Neural progenitor cell (in vitro differentiated cells): Measurements from ENCODE around the gene RNF183. TPM values are rescaled to one million over a fixed set of nuclear protein-coding genes. Genes with fewer than 3 reads are reported as not detected.

ENCODE experiments used
- DNase-seq: peaks from one replicate; pipeline ENCODE4 v3.0.0-alpha.2; 2016; ENCODE audit warnings: low spot score
- H2AFZ ChIP-seq: fragments of 200-600 bp; sonication (generic); replicated peaks from 2 replicates; pipeline ENCODE4 v1.6.1; 2016; ENCODE audit warnings: antibody characterized with exemption
- H3F3A ChIP-seq: fragments of 200-600 bp; sonication (generic); 2 replicates; pipeline ENCODE4 v1.6.1; 2016; ENCODE audit warnings: antibody characterized with exemption, low read depth
- H3K27ac ChIP-seq: fragments of 200-600 bp; sonication (generic); 2 replicates; pipeline ENCODE4 v1.5.1; 2016; ENCODE audit warnings: mild to moderate bottlenecking
- H3K27me3 ChIP-seq: fragments of 200-600 bp; sonication (generic); 2 replicates; pipeline ENCODE4 v1.6.1; 2016; ENCODE audit warnings: mild to moderate bottlenecking, moderate library complexity
- H3K36me3 ChIP-seq: fragments of 200-600 bp; sonication (generic); 2 replicates; pipeline ENCODE4 v1.5.1; 2016
- H3K4me1 ChIP-seq: fragments of 200-600 bp; sonication (generic); 2 replicates; pipeline ENCODE4 v1.6.1; 2016; ENCODE audit warnings: mixed run types
- H3K4me2 ChIP-seq: fragments of 200-600 bp; sonication (generic); 2 replicates; pipeline ENCODE4 v1.6.1; 2016
- H3K4me3 ChIP-seq: fragments of 200-600 bp; sonication (generic); 2 replicates; pipeline ENCODE4 v1.5.1; 2016
- H3K79me2 ChIP-seq: fragments of 200-600 bp; sonication (generic); 2 replicates; pipeline ENCODE4 v1.6.1; 2016; ENCODE audit warnings: low read depth
- H3K9ac ChIP-seq: fragments of 200-600 bp; sonication (generic); 2 replicates; pipeline ENCODE4 v1.6.1; 2016
- H3K9me3 ChIP-seq: fragments of 200-600 bp; sonication (generic); 2 replicates; pipeline ENCODE4 v1.5.1; 2016; ENCODE audit warnings: low read depth
- H4K20me1 ChIP-seq: fragments of 200-600 bp; sonication (generic); 2 replicates; pipeline ENCODE4 v1.6.1; 2016; ENCODE audit warnings: low read depth
- H3K27ac Mint-ChIP-seq: 3 replicates; pipeline ENCODE4 v1.8.0; 2021; ENCODE audit warnings: mixed read lengths
- H3K27me3 Mint-ChIP-seq: 2 replicates; pipeline ENCODE4 v1.8.0; 2022; ENCODE audit warnings: low read depth, mild to moderate bottlenecking, inconsistent platforms, moderate library complexity, mixed read lengths; ENCODE audit not compliant: insufficient read depth
- H3K36me3 Mint-ChIP-seq: 3 replicates; pipeline ENCODE4 v1.8.0; 2021; ENCODE audit warnings: mixed read lengths
- H3K4me1 Mint-ChIP-seq: 3 replicates; pipeline ENCODE4 v1.8.0; 2021; ENCODE audit warnings: mixed read lengths
- H3K4me3 Mint-ChIP-seq: 3 replicates; pipeline ENCODE4 v1.8.0; 2021; ENCODE audit warnings: mild to moderate bottlenecking, moderate library complexity, mixed read lengths
- H3K9me3 Mint-ChIP-seq: 3 replicates; pipeline ENCODE4 v1.8.0; 2020; ENCODE audit warnings: mixed read lengths
- CTCF ChIP-seq: fragments of 200-600 bp; sonication (generic); IDR thresholded peaks from 2 replicates; pipeline ENCODE4 v1.5.1; 2017; ENCODE audit warnings: antibody characterized with exemption, mild to moderate bottlenecking
- EZH2 ChIP-seq: fragments of 200-600 bp; sonication (generic); IDR thresholded peaks from 2 replicates; pipeline ENCODE4 v1.6.1; 2017; ENCODE audit warnings: antibody characterized with exemption, mild to moderate bottlenecking, moderate library complexity
- EZH2phosphoT487 ChIP-seq: fragments of 200-600 bp; sonication (generic); IDR thresholded peaks from 2 replicates; pipeline ENCODE4 v1.6.1; 2017; ENCODE audit warnings: antibody characterized with exemption
- total RNA-seq: library from RNA; depleted of rRNA; stranded (reverse); fragments of >200 nt; gene quantifications from 2 replicates; pipeline ENCODE4 v1.2.3, GENCODE V29; 2015; ENCODE audit warnings: low replicate concordance

Gene RNF183
- total RNA-seq, 1 donor from 2014 or later: 0.09 TPM

- Mint-ChIP-seq H3K27me3 (peaks cover 10% of the 10 kb centered on the region), H3K4me3 (peak overlapping the region; percentile 70)
- no peak overlapping the region for H2AFZ ChIP-seq
Measured at GRCh38 chr9:113337714-113338113, 34.5 kb upstream of the RNF183 start.

GRCh38 chr9:113331780-113332179, 28.6 kb upstream of the RNF183 start:
- Mint-ChIP-seq H3K36me3 (no peaks in the 10 kb centered on the region), H3K27me3 (peaks cover 2% of the 10 kb centered on the region), H3K27ac (no peak overlapping the region), H3K9me3 (no peaks in the 10 kb centered on the region), H3K4me1 (no peaks in the 10 kb centered on the region), H3K4me3 (no peak overlapping the region)
- H3K4me2 ChIP-seq: no peak overlapping the region
- H3K4me1 ChIP-seq: peaks cover 14% of the 10 kb centered on the region
- no peak overlapping the region for H2AFZ ChIP-seq
- H3K36me3 ChIP-seq: no peaks in the 10 kb centered on the region
- DNase-seq: no peak
- TF ChIP-seq EZH2 (no peak), EZH2phosphoT487 (no peak), CTCF (no peak)
- no peaks in the 10 kb centered on the region for H3K27me3 ChIP-seq
- no peaks in the 10 kb centered on the region for H3K9me3 ChIP-seq
- H3K9ac ChIP-seq: no peak overlapping the region
- no peaks in the 10 kb centered on the region for H3K79me2 ChIP-seq
- no peaks in the 10 kb centered on the region for H4K20me1 ChIP-seq
- no peaks in the 10 kb centered on the region for H3F3A ChIP-seq
- no peak overlapping the region for H3K27ac ChIP-seq
- no peak overlapping the region for H3K4me3 ChIP-seq

More at GRCh38 chr9:113337714-113338113, 34.5 kb upstream of the RNF183 start:
- H3K27ac ChIP-seq: no peak overlapping the region
- no peaks in the 10 kb centered on the region for H4K20me1 ChIP-seq
- H3K27me3 ChIP-seq: peaks cover 7% of the 10 kb centered on the region
- H3K27ac Mint-ChIP-seq: no peak overlapping the region
- H3K9me3 Mint-ChIP-seq: no peaks in the 10 kb centered on the region
- no peak overlapping the region for H3K9ac ChIP-seq
- no peaks in the 10 kb centered on the region for H3K36me3 Mint-ChIP-seq
- no peaks in the 10 kb centered on the region for H3F3A ChIP-seq
- H3K9me3 ChIP-seq: no peaks in the 10 kb centered on the region
- H3K4me2 ChIP-seq: no peak overlapping the region
- no peak overlapping the region for H3K4me3 ChIP-seq
- peaks cover 14% of the 10 kb centered on the region for H3K4me1 ChIP-seq
- H3K4me1 Mint-ChIP-seq: peaks cover 10% of the 10 kb centered on the region
- no peak for TF ChIP-seq EZH2phosphoT487
- DNase-seq: no peak
- no peaks in the 10 kb centered on the region for H3K79me2 ChIP-seq
- no peaks in the 10 kb centered on the region for H3K36me3 ChIP-seq

- Mint-ChIP-seq H3K27ac (no peak overlapping the region), H3K9me3 (no peaks in the 10 kb centered on the region), H3K4me1 (no peaks in the 10 kb centered on the region), H3K27me3 (no peaks in the 10 kb centered on the region), H3K4me3 (no peak overlapping the region), H3K36me3 (no peaks in the 10 kb centered on the region)
- Histone ChIP-seq H3K27ac (no peak overlapping the region), H2AFZ (no peak overlapping the region), H3K4me3 (no peak overlapping the region), H3K36me3 (no peaks in the 10 kb centered on the region), H3K79me2 (no peaks in the 10 kb centered on the region), H3K9ac (no peak overlapping the region), H3K27me3 (no peaks in the 10 kb centered on the region), H3K4me2 (no peak overlapping the region), H4K20me1 (no peaks in the 10 kb centered on the region), H3K9me3 (no peaks in the 10 kb centered on the region), H3K4me1 (no peaks in the 10 kb centered on the region), H3F3A (no peaks in the 10 kb centered on the region)
- no peak for DNase-seq
- no peak for TF ChIP-seq EZH2
- no peak for TF ChIP-seq EZH2phosphoT487
Measured at GRCh38 chr9:113328045-113328782, 25.0 kb upstream of the RNF183 start.

GRCh38 chr9:113326230-113326629, 23.1 kb upstream of the RNF183 start:
- H4K20me1 ChIP-seq: no peaks in the 10 kb centered on the region
- no peaks in the 10 kb centered on the region for H3F3A ChIP-seq
- H3K9ac ChIP-seq: no peak overlapping the region
- no peaks in the 10 kb centered on the region for H3K9me3 ChIP-seq
- H3K4me2 ChIP-seq: no peak overlapping the region
- H2AFZ ChIP-seq: no peak overlapping the region
- H3K27ac ChIP-seq: no peak overlapping the region
- Mint-ChIP-seq H3K4me1 (no peaks in the 10 kb centered on the region), H3K27me3 (no peaks in the 10 kb centered on the region), H3K9me3 (no peaks in the 10 kb centered on the region), H3K4me3 (no peak overlapping the region), H3K36me3 (no peaks in the 10 kb centered on the region), H3K27ac (no peak overlapping the region)
- H3K36me3 ChIP-seq: no peaks in the 10 kb centered on the region
- no peaks in the 10 kb centered on the region for H3K79me2 ChIP-seq
- DNase-seq: no peak
- no peak overlapping the region for H3K4me3 ChIP-seq
- no peaks in the 10 kb centered on the region for H3K27me3 ChIP-seq
- no peaks in the 10 kb centered on the region for H3K4me1 ChIP-seq
- no peak for TF ChIP-seq EZH2phosphoT487
- no peak for TF ChIP-seq CTCF
- no peak for TF ChIP-seq EZH2
